Stimulated activated CD8-positive, alpha-beta memory T cell treated with anti-CD3 and anti-CD28 coated beads, Interleukin-12 subunit alpha, Interleukin-12 subunit beta, amount 100 ng/mL, for 24 hours (primary cell): ENCODE data around the gene GPR4.
A peak's percentile ranks its signal among the peaks of the same experiment; 100 is the strongest.
"Not testable (repeated sequence)": the region's sequence is repeated elsewhere in the genome, so short reads cannot be mapped to it uniquely, and the experiment has no call there.

Experiments
- DNase-seq: peaks from one replicate; pipeline ENCODE4 v3.0.0-alpha.2; 2020; ENCODE audit errors: extremely low read depth

The GPR4 gene

DNA sequence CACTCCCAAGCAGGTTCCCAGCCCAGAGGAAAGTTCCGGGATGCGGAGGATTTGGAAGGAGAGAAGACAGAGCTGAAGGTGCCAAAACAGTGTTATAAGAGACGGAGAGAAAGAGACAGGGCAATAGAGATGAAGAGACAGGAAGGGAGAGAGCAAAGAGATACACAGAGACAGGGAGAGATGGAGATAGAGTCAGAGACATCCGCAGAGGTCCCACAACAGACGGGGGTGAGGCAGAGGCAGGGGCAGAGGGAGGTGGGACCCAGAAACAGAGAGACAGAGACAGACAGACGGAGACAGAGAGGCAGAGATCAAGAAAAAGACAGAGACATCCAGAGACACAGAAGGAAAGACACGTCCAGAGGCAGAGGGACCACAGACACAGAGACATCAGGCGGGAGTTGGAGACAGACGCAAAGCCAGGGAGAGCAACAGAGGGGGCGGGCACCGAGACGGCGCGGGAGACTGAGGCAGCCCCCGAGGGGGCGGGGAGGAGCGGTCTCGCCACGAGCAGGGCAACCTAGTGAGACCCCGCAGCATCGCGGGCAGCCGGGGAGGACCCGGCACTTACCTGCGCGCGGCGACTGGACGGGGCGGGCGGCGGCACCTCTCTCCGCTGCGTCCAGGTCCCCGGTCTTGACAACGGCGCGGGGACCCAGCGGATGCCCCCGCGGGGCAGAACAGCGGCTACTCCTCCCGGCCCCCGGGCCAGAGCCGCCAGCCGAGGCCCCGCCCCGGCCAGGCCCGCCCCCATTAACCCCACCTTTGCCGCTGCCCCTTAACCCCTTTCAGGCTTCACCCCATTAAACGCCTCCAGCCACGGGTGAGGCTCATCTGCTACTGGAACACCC is at the start of gene GPR4:
GPR4 (minus strand) TSS at position 689 of the 851 bp plus-strand sequence. CDS start 10,346 bp downstream, outside the sequence.
- DNase-seq = no peak

DNA sequence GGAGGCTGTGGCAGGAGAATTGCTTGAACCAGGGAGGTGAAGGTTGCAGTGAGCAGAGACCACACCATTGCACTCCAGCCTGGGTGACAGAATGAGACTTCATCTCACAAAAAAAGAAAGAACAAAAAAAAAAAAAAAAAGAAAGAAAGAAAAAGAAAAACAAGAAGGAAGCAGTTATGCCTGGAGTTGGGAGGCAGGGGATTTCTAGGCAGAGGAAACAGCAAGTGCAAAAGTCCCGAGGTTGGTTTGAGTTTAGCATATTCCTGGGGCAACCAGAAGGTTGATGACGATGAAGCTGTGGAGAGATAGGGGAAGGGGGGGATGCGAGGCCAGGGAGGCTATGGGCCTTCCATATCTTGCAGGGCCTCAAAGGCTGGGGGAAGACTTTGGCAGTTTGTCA is 48.7 kb upstream of the GPR4 start:
- DNase-seq = no peak

DNA sequence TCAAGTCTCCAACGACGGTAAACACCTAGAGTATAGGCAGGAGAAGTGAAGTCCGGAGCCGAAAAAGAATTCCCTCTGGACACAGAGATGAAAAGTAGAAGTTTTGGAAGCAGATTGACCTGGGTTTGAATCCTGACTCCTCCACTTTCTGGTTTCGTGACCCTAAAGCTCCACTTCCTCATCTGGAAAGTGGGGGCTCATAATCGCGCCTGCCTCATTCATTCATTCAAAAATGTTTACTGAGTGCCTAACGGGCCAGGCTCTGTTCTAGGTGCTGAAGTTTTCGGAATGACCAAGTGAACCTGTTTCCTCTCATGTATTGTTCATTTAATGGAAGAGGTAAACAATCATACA is 44.3 kb upstream of the GPR4 start:
- DNase-seq = no peak

DNA sequence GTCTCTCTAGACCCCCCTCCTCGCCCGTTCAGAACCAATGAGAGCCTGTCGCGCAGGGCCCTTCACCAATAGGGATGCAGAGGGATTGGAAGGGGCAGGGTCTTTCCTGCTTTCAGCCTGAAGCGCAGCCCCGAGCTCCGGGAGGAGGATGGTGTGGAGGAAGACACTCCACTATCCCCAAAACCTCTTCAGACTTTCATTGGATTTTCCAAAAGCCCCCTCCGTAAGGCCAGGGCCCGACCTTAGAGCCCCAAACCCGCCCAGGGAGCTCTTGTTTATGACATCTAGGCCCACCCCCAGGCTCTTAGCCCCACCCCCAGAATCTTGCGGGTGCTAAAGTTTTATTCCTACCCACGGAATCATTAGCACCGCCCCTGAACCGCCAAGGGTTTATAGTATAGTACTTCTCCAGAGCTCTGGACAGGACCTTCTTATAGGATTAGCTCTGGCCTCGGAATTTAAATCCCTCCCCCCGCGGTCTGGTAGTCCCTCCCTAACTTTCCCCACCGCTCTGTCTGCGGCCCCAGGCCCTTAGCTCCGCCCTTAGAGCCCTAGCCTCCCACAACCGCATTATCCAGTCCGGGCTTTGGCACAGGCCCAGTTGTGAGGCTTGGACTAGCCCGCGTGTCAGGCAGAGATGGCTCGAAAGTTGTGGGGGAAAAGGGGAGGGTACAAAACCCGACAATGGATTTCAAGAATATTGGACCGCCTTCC is 43.8 kb upstream of the GPR4 start:
- DNase-seq = no peak

DNA sequence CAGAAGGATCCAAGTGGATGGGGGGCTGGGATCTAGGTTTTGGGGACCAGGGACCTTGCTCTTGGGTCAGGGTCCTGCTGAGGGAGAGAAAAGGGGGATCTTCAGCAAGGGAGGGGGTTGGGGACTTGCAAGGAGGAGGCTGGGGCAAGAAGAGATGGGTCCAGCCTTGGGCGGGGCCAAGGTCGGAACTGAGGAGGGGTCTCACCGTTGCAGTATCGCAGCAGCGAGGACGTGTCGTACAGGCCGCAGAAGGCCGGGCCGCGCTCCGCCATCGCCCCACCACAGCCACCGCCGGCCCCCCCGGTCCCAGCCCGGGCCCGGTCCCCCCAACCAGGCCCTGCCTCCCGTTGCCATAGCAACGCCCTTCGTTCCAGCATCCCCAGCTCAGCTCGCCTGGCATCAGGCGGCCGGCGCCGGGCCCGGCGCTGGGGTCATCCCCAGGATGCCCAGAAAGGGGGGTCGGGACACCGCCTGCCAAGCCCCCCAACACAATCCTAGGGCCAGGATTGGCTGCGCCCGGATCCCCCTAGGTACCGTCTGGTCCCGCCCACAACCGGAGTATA is 43.1 kb upstream of the GPR4 start:
- no peak for DNase-seq

DNA sequence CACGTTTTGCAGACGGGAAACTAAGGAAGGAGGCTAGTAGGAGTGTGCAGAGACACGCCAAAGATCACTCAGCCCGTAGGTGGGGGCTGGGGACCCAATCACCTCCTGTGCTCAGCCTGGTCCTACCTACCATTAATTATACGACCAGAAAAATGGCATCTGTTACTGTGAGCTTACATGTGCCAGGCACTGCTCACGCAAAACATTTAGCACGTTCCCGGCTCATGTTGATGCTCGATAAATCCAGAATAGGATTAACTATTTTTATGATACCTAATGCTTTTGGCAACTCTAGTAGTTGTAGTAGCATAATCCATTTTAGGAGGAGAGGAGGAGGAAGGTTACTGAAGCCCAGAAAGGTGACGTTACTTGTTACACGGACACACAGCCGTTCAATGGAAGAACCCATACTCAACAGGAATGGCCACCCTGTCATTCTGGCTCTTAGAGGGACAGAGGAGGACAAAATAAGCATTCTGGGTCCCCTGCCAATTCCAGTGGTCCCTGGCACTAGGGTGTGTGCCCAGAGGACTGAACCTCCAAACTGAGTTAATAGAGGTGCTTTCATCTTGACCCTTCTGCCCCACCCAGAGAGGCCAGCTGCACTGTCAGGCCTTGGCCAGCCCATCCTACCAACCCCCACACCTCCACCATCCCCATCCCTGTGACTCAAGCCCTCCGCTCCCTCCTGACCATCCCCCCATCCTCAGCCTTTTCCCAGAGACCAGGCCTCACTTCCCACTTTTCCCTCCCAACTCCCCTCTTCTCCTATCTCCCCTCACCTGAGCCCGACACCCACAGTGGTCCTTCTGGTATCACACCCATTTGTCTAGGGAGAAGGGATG is 42.1 kb upstream of the GPR4 start:
- DNase-seq = no peak

DNA sequence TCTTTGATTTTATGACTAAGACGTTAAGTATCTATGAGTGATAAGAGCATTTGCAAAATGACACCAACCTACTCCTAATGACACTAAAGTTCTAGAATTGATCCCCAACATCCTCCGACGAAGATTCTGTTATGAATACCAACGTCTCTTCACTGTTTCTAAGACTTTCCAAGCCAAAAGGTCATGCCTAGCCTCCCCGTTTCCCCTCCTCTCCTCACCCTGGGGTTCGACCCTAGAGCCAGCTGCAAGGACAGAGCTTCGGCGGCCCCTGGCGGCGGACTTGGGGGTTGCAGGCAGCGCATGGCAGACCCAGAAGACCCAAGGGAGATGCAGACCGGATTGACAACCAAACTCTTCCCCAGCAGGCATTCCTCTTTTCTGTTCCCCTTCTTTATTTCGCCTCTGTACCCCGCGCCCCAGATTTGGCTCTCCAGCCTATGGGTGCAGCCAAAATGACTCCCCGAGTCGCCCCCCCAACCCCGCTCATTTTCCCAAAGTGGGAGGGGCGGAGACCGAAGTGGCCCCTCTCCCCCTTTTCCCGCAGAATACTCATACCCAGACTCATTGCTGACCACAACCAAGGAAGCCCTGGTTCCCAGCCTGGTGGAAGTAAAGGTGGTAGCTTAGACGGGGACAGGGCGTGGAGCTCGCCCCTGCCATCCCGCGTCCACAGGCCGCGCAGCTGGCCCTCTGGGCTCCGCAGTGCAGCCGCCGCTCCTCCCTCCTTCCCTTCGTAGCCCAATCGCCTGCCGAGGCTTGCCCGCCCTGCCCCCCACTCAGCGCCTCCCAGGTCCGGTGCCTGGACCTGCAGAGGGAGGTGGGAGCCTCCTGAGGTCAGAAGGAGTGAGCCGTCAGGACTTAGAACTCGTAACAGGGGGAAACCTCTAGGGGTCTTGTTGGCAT is 41.3 kb upstream of the GPR4 start:
- peak; percentile 78 for DNase-seq

DNA sequence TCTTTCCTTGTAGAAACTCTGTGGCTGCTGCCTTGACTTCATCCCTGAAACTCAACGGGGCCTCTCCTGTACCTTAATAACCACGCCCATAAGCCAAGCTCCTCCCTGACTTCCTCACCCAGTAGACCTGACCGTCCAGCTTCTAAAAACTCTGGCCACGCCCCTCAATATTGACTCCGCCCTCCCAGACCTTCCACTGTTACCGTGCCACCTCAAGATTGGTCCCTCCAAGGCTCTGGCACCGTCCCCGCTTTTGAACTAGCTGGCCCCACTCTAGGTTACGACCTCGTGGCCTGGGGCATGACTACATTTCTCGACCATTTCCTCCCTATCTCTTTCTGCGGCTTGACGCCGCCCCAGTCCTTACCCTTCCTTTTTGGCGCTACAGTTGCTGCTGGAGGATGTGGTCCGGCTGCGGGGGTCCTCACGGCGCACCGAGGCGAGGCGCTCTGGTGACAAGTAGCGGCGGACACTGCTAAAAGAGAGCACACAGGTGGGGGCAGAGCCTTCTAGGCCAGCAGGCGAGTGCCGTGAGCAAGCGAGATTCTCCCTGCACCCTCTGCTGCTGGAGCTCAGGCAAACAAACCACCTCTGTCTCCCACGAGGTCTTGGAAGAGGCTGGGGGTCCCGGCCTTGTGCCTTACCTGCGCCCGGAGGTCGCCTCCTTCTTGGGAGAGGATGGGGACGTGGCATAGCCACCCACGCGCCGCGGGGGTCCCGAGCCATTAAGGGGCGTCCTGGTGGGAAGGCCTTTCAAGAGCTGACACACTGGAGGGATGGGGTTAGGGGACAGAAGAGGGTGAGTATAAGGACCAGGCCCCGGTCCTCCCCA is 39.5 kb upstream of the GPR4 start:
- DNase-seq = peak; percentile 64

DNA sequence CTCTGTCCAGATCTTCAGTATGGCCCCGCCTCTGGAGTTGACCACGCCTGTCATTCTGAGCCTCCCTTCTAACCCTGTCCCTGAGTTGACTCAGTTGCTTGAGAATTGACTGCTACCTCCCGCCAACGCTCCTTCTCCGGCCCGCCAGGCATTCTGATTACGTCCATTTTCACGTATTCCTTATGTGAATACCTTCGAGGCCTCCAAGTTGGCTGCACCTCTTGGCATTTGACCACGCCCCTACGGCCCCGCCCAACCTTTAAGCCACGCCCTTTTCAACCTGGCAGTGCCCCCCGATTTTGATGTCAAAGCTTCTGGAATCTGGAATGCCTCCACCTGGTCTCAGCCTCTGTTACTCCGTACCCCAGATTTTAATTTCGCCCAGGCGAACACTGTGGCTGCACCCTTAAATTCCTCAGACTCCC is 38.8 kb upstream of the GPR4 start:
- DNase-seq = no peak

DNA sequence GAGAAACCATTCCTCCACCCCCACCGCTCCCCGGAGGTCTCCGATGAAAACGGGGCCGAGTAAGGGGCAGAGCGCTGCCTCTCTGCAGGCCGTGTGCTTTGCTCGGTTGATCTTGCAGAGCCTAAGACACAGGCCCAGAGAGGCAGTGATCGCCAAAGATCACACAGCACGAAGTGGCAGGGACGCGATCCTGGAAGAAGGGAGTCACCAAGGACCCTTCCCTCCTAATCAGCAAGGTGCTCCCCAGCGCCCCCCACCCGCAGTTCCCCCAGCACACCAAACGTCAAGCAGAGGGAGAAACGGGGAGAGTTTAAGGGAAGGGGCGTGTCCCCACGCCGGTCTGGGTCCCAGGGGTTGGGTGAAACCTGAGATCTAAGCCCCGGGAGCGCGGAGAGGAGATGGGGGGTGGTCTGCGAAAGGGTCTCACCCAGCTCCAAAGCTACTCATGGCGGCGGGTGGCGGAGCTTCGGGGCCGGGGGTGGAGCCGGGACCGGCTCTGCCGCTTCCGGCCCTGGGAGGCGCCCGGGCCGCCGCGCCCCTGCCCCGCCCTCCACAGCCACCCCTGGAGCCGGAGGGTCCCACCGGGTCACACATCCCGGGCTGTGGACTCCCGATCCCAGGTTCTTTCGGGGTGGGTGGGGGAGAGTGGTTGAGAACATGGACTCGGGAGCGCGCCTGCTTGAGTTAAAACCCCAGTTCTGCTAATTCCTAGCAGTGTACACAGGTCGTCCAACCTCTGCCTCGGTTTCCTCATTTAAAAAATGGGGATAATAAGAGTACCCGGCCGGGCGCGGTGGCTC is 37.1 kb upstream of the GPR4 start, which contains the start of gene EML2:
EML2 (minus strand) TSS at position 468 of the 800 bp plus-strand sequence; CDS start at position 447, 21 bp downstream.
- no peak for DNase-seq

DNA sequence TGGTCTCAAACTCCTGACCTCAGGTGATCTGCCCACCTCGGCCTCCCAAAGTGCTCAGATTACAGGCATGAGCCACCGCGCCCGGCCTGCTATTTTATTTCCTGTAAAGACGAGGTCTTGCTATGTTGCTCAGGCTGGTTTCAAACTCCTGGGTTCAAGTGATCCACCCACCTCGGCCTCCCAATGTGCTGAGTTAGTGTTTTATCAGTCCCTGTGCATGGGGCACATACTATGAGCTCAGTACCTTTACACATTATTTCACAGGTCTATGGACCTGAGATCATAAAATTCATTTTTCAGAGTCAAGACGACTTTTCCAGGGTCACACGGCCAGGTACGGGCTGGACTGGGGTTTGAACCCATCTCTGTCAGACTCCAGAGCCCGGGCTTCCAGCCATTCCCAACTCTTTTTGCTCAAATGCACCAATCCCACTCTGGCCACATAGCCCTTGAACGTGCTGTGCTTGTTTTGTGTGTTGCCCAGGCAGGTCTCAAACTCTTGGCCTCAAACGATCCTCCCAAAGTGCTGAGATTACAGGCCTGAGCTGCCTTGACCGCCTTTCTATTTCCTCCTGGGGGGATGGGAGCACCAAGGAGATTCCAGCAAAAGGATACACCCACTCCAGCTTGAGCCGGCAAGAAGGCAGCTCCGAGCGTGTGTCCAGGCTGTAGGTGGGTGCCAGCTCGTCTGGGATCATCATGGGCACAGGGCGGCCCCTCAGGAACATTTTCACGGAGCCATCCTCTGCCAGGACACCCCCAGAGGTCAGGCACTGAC is 36.1 kb upstream of the GPR4 start:
- no peak for DNase-seq

DNA sequence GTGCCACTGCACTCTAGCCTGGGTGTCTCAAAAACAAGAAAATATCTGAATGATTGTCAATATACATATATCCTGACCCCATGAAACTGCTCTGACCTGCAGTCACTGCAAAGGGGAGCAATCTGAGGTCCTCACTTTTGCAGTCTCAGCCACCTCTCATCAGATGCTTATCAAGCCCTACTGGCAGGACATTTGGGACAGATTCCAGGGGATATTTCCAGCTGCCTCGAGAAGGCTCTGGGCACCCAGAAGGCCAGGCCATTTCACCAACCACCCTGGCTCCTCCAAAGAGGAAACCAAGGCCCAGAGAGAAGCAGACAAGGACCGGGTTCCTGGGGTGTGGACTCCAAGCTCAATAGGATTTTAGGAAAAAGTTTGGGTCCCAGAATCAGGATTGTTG is 34.9 kb upstream of the GPR4 start:
- DNase-seq = no peak

DNA sequence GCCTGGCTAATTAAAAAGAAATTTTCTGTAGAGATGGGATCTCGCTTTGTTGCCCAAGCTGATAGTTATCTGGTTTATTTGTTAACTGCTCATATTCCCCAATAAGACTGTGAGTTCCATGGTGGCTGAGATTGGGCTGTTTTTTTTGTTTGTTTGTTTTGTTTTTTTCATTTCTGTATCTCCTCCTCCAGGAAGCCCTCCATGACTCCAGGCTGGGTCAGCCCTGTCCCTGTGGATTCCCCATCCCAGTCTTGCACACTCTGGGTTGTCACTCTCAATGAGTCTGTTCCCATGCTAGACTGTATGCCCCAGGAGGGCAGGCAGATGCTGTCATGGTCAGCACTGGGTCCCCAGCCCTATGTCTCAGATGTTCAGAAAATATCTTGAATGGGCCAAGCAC is 34.3 kb upstream of the GPR4 start:
- no peak for DNase-seq

DNA sequence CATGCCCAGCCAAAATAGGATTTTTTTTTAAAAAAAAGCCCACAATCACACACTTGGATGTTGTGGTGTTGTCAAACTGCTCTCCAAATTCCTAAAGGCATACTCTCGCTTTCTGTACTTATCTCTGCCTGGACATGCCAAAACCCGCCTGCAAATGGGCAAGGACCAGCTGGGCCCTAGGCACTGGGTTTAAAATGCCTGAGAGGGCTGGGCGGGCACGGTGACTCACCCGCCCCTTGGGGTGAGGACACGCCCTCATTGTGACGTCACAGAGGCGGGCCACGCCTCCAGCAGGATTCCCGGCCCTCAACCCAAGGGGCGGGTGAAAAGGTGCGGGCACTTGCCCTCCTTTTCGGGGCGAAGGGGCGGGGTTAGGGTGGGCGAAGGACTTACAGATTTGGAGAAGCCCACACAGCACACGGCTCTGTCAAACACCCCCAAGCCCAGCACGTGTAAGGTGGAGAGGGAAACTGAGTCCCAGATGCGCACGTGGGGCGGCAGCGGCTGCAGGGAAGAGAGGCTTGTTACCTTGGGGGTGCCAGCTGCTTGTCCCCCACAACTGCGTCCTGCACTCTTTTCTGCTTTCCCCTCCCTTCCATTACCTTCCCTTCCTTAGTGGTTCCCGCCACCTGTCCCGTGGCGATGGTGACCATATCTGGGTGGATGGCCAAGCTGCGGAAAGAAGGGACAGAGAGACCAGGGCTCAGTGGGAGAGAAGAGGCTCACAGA is 30.6 kb upstream of the GPR4 start:
- DNase-seq = no peak

DNA sequence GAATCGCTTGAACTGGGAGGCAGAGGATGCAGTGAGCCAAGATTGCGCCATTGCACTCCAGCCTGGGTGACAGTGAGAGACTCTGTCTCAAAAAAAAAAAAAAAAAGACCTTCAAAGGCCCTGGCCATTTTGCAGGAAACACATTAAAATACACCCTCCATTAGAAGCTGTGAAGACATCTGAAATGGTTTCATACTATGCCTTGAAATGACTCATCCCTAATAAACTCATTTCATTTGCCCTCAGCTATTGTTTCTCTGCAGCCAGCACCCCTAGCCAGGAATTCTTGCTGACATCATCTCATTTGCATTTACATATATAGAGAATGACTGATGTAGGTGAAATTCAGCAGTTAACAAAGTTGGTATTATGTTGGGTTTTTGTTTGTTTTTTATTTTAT is 28.5 kb upstream of the GPR4 start:
- no peak for DNase-seq

DNA sequence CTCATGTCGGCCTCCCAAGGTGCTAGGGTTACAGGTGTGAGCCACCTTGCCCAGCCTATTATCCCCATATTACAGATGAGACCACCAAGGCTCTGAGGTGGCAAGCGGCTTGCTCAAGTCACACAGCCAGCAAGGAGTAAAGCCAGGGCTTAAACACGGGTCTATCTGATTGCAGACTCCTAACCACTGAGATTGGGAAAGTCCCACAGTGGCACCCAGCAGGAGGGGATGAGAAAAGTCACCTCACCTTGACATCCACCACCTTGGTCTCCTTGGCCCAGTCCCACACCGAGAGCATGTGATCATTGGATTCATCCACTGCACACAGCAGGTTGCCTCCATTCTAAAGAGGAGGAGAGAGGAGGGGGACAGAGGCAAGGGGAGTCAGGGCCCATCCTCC is 27.7 kb upstream of the GPR4 start:
- DNase-seq = no peak

DNA sequence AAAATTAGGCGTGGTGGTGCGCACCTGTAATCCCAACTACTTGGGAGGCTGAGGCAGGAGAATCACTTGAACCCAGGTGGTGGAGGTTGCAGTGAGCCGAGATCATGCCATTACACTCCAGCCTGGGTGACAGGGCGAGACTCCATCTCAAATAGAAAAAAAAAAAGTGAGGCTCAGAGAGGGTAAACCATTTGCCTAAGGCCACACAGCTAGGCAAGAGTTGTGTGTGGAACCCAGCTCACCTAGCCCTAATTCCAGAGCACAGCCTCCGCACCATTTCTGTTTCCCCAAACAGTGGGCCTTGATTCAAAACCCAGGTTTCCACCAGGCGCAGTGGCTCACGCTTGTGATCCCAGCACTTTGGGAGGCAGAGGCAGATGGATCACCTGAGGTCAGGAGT is 26.2 kb upstream of the GPR4 start:
- not testable (repeated sequence) for DNase-seq

DNA sequence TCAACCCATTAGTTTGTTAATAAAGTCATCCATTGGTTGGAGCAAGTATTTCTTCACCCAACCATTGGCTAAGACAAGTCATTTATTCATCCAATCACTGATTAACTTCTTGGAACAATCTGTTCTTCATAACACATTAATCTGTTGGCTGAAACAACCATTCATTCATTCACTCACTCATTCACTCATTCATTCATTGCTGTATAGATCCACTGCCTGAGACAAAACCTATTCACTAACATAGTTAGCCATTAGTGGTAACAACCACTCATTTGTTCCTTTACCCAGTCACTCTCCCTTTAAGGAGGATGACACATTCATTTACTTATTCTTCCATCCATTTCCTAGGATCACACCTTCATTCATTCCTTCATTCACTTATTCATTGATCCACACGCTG is 22.0 kb upstream of the GPR4 start:
- no peak for DNase-seq
